ENCODE results near the gene DPP9. TPM values are rescaled to one million over a fixed set of nuclear protein-coding genes. Genes with fewer than 3 reads are reported as not detected.

The DPP9 gene
- total and polyA plus RNA-seq, 2 of the 13 experiments (the other 11 are each of a cell fraction or from before 2014, with no cell fraction given) = 8.4 to 25.8 TPM

- TF ChIP-seq ZNF407 (CRISPR knock-in tag; IDR thresholded peaks at IDR 0.05; ENCODE audit: not compliant biosample characterization) (peak; percentile 38), NFATC3 (CRISPR knock-in tag; IDR thresholded peaks at IDR 0.05) (no peak), MAF1 (CRISPR knock-in tag; IDR thresholded peaks at IDR 0.05; ENCODE audit: borderline replicate concordance) (no peak), ZNF205 (CRISPR knock-in tag; IDR thresholded peaks at IDR 0.05) (no peak), ETV6 (CRISPR knock-in tag; conservative IDR thresholded peaks at IDR 0.05) (no peak), NR2F2 (IDR thresholded peaks at IDR 0.05; ENCODE audit: borderline replicate concordance, low read depth) (no peak), ATF2 (CRISPR knock-in tag; IDR thresholded peaks at IDR 0.05) (no peak), ZNF775 (CRISPR knock-in tag; IDR thresholded peaks at IDR 0.05; ENCODE audit: borderline replicate concordance) (no peak), ZXDC (CRISPR knock-in tag; IDR thresholded peaks at IDR 0.05) (no peak; the same call in 1 of the 2 replicates), ZNF234 (CRISPR knock-in tag; conservative IDR thresholded peaks at IDR 0.05) (no peak), ATAD3A (CRISPR knock-in tag; IDR thresholded peaks at IDR 0.05) (no peak), ZNF672 (CRISPR knock-in tag; IDR thresholded peaks at IDR 0.05) (no peak), ZNF225 (CRISPR knock-in tag; IDR thresholded peaks at IDR 0.05) (no peak; the same call in 1 of the 2 replicates), EZH2 (conservative IDR thresholded peaks at IDR 0.05; ENCODE audit: low read depth, low read length) (no peak), ZNF121 (CRISPR knock-in tag; IDR thresholded peaks at IDR 0.05) (0 out of 2 replicates have a peak, but pooled peaks have one; percentile 7), ZC3H4 (CRISPR knock-in tag; IDR thresholded peaks at IDR 0.05; ENCODE audit: borderline replicate concordance) (no peak), ATF5 (CRISPR knock-in tag; IDR thresholded peaks at IDR 0.05; ENCODE audit: low read depth) (no peak)
Observed at GRCh38 chr19:4639531-4640246, 84.0 kb downstream of the DPP9 start (continued).
